BJ (cell line): ENCODE measurements around the gene ABCA8. TPM values are rescaled to one million over a fixed set of nuclear protein-coding genes. Genes with fewer than 3 reads are reported as not detected.

ENCODE experiments used
- CTCF ChIA-PET: fragments of 350-600 bp; formaldehyde crosslinking; extraction: SDS; loops from one replicate; lab custom pipeline; 2021; ENCODE audit warnings: antibody characterized with exemption, inconsistent platforms; lab: Yijun Ruan, JAX
- POLR2A ChIA-PET: fragments of 300-600 bp; sonication (Branson Sonifier 250); formaldehyde crosslinking; extraction: SDS; loops from one replicate; lab custom pipeline; 2021; ENCODE audit warnings: antibody characterized with exemption; lab: Charles Lee
- DNase-seq: peaks from one replicate; pipeline ENCODE4 v3.0.0-alpha.2; 2011; ENCODE audit warnings: low read depth
- H3K27me3 ChIP-seq: 2 replicates; pipeline ENCODE4 v1.6.0; 2011; ENCODE audit warnings: low read length; ENCODE audit not compliant: control insufficient read depth, insufficient read depth
- H3K36me3 ChIP-seq: 2 replicates; pipeline ENCODE4 v1.5.1; 2011; ENCODE audit warnings: low read length; ENCODE audit not compliant: control insufficient read depth, insufficient read depth
- H3K4me3 ChIP-seq: 2 replicates; pipeline ENCODE4 v1.5.1; 2011; ENCODE audit warnings: low read depth, mild to moderate bottlenecking, control low read depth, low read length
- polyA plus RNA-seq: library from polyadenylated mRNA; depleted of rRNA; stranded (reverse); fragments of >200 nt; gene quantifications from 2 replicates; pipeline ENCODE4 v1.2.3, GENCODE V29; 2011
- TF ChIP-seq, protein P1 (sequence below): IDR thresholded peaks from 2 replicates; pipeline ENCODE4 v1.5.1; 2011; ENCODE audit warnings: low read depth, mild to moderate bottlenecking, control low read depth, inconsistent platforms, low read length, moderate library complexity; ENCODE audit not compliant: insufficient read depth

The ABCA8 gene
- polyA plus RNA-seq, 1 experiment: 0.27 TPM

DNA sequence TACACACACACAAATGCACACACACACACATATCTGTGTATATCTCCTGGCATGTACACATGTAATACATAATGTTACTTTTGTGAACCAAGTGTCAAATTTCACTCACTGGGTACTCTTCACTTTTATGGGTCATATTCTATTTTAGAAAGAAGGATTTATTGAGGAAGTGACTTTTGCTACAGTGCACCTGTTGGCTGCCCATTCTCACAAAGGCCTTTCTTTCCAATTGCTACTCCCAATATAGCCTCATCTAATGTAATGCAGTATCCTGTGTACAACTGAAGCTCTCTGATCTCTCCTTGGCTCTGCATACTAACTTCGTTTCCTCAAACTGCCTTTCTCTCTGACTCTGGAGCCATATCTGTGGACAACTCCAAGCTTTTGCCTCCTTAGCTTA lies 107.5 kb downstream of the ABCA8 start:
- ChIA-PET POLR2A (no interaction called here), CTCF (no interaction called here)
- Histone ChIP-seq H3K36me3 (no peaks in the 10 kb centered on the region), H3K4me3 (no peak overlapping the region), H3K27me3 (no peaks in the 10 kb centered on the region)
- no peak for DNase-seq
- TF ChIP-seq, protein P1, sequence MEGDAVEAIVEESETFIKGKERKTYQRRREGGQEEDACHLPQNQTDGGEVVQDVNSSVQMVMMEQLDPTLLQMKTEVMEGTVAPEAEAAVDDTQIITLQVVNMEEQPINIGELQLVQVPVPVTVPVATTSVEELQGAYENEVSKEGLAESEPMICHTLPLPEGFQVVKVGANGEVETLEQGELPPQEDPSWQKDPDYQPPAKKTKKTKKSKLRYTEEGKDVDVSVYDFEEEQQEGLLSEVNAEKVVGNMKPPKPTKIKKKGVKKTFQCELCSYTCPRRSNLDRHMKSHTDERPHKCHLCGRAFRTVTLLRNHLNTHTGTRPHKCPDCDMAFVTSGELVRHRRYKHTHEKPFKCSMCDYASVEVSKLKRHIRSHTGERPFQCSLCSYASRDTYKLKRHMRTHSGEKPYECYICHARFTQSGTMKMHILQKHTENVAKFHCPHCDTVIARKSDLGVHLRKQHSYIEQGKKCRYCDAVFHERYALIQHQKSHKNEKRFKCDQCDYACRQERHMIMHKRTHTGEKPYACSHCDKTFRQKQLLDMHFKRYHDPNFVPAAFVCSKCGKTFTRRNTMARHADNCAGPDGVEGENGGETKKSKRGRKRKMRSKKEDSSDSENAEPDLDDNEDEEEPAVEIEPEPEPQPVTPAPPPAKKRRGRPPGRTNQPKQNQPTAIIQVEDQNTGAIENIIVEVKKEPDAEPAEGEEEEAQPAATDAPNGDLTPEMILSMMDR: no peak

- CTCF ChIA-PET: interaction anchor here (0.7 kb wide), 1 partner anchor 67 kb away, joined by 3 read pairs; no protein-coding TSS in a partner anchor
- Histone ChIP-seq H3K27me3 (no peaks in the 10 kb centered on the region), H3K4me3 (no peak overlapping the region), H3K36me3 (no peaks in the 10 kb centered on the region)
- TF ChIP-seq, protein P1: no peak
- DNase-seq: no peak
- POLR2A ChIA-PET: no interaction called here
Measured at GRCh38 chr17:68843522-68843921, 111.7 kb downstream of the ABCA8 start.

GRCh38 chr17:68840073-68840472 lies 115.1 kb downstream of the ABCA8 start:
- H3K36me3 ChIP-seq: no peaks in the 10 kb centered on the region
- TF ChIP-seq, protein P1: no peak
- CTCF ChIA-PET: no interaction called here
- DNase-seq: no peak
- H3K27me3 ChIP-seq: no peaks in the 10 kb centered on the region
- POLR2A ChIA-PET: no interaction called here
- no peak overlapping the region for H3K4me3 ChIP-seq

- Histone ChIP-seq H3K36me3 (no peaks in the 10 kb centered on the region), H3K27me3 (peaks cover 1% of the 10 kb centered on the region; the same call in 1 of the 2 replicates), H3K4me3 (no peak overlapping the region)
- no peak for DNase-seq
- POLR2A ChIA-PET: interaction anchor here (0.6 kb wide), 1 partner anchor 119 kb away, joined by 4 read pairs; no protein-coding TSS in a partner anchor
- TF ChIP-seq, protein P1: no peak
- CTCF ChIA-PET: interaction anchor here (0.6 kb wide), 1 partner anchor 72 kb away, joined by 3 read pairs; no protein-coding TSS in a partner anchor
Measured at GRCh38 chr17:68835071-68835470, 120.1 kb downstream of the ABCA8 start.

GRCh38 chr17:68834328-68834836 lies 120.8 kb downstream of the ABCA8 start:
- no peak for DNase-seq
- H3K36me3 ChIP-seq: no peaks in the 10 kb centered on the region
- TF ChIP-seq, protein P1: no peak
- POLR2A ChIA-PET: no interaction called here
- H3K4me3 ChIP-seq: no peak overlapping the region
- CTCF ChIA-PET: interaction anchor here (0.6 kb wide), 1 partner anchor 73 kb away, joined by 3 read pairs; no protein-coding TSS in a partner anchor
- H3K27me3 ChIP-seq: peaks cover 1% of the 10 kb centered on the region; the same call in 1 of the 2 replicates
